Epithelial cell of proximal tubule (primary cell): ENCODE data around the gene PKM. TPM values are rescaled to one million over a fixed set of nuclear protein-coding genes. Genes with fewer than 3 reads are reported as not detected.

Source experiments
- DNase-seq: peaks from one replicate; pipeline ENCODE4 v3.0.0-alpha.2; 2011; ENCODE audit warnings: low read depth
- H3K4me3 ChIP-seq: 2 replicates; pipeline ENCODE4 v1.5.1; 2011; ENCODE audit warnings: low read depth, mild to moderate bottlenecking, low read length
- CTCF ChIP-seq: conservative IDR thresholded peaks from 2 replicates; pipeline ENCODE4 v1.5.1; 2012; ENCODE audit warnings: low read depth, mild to moderate bottlenecking, low read length
- total RNA-seq: library from RNA; depleted of rRNA; stranded (reverse); fragments of >200 nt; gene quantifications from 2 replicates; pipeline ENCODE4 v1.2.3, GENCODE V29; 2015

Gene PKM
- total RNA-seq, 1 donor from 2014 or later: 1,902 TPM

GRCh38 chr15:72235298-72235697 is 4.3 kb upstream of the PKM start:
- H3K4me3 ChIP-seq: no peak overlapping the region
- no peak for TF ChIP-seq CTCF
- no peak for DNase-seq

GRCh38 chr15:72233769-72234168 is 2.8 kb upstream of the PKM start:
- DNase-seq: no peak
- H3K4me3 ChIP-seq: no peak overlapping the region
- TF ChIP-seq CTCF: no peak

- no peak for DNase-seq
- TF ChIP-seq CTCF: no peak
- H3K4me3 ChIP-seq: peak overlapping the region; percentile 76
These were observed 966 bp upstream of the PKM start for GRCh38 chr15:72231833-72232478.

- peak overlapping the region; percentile 76 for H3K4me3 ChIP-seq
- no peak for TF ChIP-seq CTCF
- DNase-seq: no peak
These were observed 559 bp downstream of the PKM start for GRCh38 chr15:72230197-72231065.

- no peak for DNase-seq
- TF ChIP-seq CTCF: no peak
These were observed 1.1 kb downstream of the PKM start for GRCh38 chr15:72229947-72230196.

GRCh38 chr15:72229076-72229946 is 1.7 kb downstream of the PKM start:
- H3K4me3 ChIP-seq: peak overlapping the region; percentile 76
- TF ChIP-seq CTCF: no peak
- DNase-seq: no peak

More at GRCh38 chr15:72229947-72230196, 1.1 kb downstream of the PKM start:
- H3K4me3 ChIP-seq: peak overlapping the region; percentile 76
